HG03469 (cell line): ENCODE results near the gene LKAAEAR1.

Source experiments
- ATAC-seq: cut with Tn5 transposase; IDR thresholded peaks from one replicate; pipeline ENCODE4 v1.9.1; 2021; ENCODE audit warnings: mild to moderate bottlenecking, moderate library complexity, moderate number of reproducible peaks; ENCODE audit not compliant: unreplicated experiment

Gene LKAAEAR1

GRCh38 chr20:64080813-64081623 lies 3.2 kb downstream of the LKAAEAR1 start:
- no peak for ATAC-seq

- no peak for ATAC-seq
Observed at GRCh38 chr20:64080013-64080812, 4.0 kb downstream of the LKAAEAR1 start, which contains the start of gene OPRL1. OPRL1 (plus strand) TSS chr20:64080082; CDS start chr20:64092721, 12,639 bp downstream.

GRCh38 chr20:64079273-64080012 lies 4.8 kb downstream of the LKAAEAR1 start, which contains the start of gene RGS19:
RGS19 (minus strand) TSS chr20:64079518; CDS start chr20:64076886, 2,632 bp downstream.
- no peak for ATAC-seq

GRCh38 chr20:64078934-64079272 lies 5.3 kb downstream of the LKAAEAR1 start:
- ATAC-seq = no peak

GRCh38 chr20:64077876-64078551 lies 6.2 kb downstream of the LKAAEAR1 start:
- no peak for ATAC-seq

- no peak for ATAC-seq
Observed at GRCh38 chr20:64077541-64077875, 6.7 kb downstream of the LKAAEAR1 start.

GRCh38 chr20:64077094-64077493 lies 7.1 kb downstream of the LKAAEAR1 start:
- ATAC-seq = no peak

GRCh38 chr20:64076061-64076997 lies 7.9 kb downstream of the LKAAEAR1 start:
- ATAC-seq = no peak

- no peak for ATAC-seq
Observed at GRCh38 chr20:64075556-64075955, 8.6 kb downstream of the LKAAEAR1 start.

- no peak for ATAC-seq
Observed at GRCh38 chr20:64074963-64075362, 9.2 kb downstream of the LKAAEAR1 start.

- no peak for ATAC-seq
Observed at GRCh38 chr20:64074184-64074789, 9.9 kb downstream of the LKAAEAR1 start.

GRCh38 chr20:64073476-64074183 lies 10.6 kb downstream of the LKAAEAR1 start:
- no peak for ATAC-seq

GRCh38 chr20:64072498-64073063 lies 11.6 kb downstream of the LKAAEAR1 start:
- ATAC-seq = no peak

- no peak for ATAC-seq
Observed at GRCh38 chr20:64071341-64072332, 12.6 kb downstream of the LKAAEAR1 start.

GRCh38 chr20:64070244-64070993 lies 13.8 kb downstream of the LKAAEAR1 start:
- no peak for ATAC-seq

GRCh38 chr20:64069614-64070243 lies 14.5 kb downstream of the LKAAEAR1 start:
- no peak for ATAC-seq
